HG03571 (cell line): ENCODE measurements around the gene SLC6A8.

Experiments used
- ATAC-seq: cut with Tn5 transposase; IDR thresholded peaks from one replicate; pipeline ENCODE4 v1.9.1; 2021; ENCODE audit not compliant: unreplicated experiment

SLC6A8 gene

DNA sequence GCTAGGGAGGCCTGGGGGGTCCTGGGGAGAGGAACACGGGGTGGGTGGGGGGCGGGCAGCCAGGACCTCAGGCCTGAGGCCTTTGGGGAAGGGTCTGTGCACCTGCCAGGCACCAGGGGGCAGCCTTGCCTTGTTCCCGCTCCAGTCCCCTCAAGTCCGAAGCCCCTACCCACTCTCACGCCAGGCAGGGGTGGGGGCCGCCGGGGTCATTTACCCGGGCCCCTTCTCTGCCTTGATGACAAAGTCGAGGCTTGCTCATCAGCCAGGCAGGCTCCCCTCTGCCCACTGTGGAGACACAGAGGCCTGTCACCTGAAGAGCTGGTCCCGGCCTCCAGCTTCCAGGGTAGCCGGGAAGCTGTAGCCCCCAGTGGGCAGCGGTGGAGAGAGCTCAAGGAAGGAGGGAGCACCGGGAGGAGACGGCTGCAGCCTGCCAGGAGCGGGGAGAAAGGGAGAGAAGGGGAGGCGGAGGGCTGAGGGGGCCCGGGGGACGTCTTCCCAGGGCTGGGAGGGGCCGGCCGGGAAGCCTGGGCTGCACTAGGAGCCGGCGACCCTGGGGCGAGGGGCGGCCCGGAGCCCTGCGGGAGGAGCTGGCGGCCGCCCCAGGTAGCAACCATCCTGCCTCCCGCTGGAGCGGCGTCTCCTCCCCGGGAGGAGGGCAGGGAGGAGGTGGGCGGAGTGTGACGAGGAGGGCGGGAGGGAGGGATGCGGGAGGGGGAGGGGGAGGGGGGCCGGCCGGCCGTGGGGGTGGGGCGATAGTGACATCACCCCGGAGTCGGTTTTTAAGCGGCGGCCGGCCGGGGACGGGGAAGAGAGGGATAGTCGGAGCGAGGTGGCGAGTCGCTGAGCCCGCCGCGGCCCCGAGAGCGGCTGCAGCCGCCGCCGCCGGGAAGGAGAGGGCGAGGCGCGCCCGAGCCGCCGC is at the start of gene SLC6A8:
Gene SLC6A8 (plus strand): TSS at position 806 of the 919 bp plus-strand sequence. CDS start 649 bp downstream, outside the sequence.
- no peak for ATAC-seq

DNA sequence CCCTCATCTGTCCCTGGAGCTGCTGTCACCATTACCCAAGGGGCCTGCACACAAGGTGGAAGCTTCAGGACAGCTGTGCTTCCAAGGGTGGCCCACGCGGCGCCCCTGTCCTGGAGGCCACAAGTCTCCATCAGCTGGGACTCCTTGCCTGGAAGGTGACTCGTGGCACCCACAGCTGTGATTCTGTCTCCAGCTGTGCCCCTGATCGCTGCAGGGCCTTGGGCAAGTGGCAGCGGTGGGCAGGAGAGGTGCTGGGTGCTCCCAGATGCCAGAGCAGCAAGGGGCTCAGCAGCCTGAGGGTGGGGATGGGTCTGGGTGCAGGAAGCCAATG is 49.7 kb upstream of the SLC6A8 start:
- ATAC-seq, result no peak

DNA sequence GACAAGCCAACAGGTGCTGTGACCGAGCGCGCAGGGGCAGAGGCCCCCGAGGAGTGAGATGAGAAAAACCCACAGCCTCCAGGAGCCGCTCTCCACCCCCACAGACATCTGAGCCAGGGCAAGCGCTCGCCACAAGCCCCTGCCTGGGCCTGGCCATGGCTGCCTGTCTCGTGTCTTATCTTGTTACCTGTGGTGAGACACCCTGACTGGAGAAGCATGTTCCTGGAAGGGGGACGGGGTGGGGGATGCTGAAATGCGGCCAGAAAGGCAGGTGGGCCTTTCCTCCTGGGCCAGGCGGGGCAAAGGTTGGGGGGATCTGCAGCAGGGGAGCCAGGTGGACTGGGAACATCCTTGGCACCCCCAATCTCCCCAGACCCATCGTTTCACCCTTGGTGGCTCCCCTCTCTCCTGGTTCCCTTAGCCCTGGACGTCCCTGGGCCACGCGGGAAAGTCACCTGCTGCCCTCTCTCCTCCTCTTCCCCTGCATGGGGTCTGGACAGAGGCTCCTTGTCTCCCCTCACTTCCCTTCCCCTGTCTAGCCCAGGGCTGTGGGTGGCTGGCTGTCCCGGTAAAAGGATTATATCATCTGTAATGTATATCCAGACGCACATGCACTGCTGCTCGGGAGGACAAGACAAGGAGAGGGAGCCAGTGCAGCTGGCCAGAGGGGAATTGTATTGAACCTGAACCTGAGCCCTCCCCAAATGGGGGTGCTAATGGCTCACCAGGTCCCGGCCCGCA is 49.1 kb upstream of the SLC6A8 start:
- no peak for ATAC-seq

DNA sequence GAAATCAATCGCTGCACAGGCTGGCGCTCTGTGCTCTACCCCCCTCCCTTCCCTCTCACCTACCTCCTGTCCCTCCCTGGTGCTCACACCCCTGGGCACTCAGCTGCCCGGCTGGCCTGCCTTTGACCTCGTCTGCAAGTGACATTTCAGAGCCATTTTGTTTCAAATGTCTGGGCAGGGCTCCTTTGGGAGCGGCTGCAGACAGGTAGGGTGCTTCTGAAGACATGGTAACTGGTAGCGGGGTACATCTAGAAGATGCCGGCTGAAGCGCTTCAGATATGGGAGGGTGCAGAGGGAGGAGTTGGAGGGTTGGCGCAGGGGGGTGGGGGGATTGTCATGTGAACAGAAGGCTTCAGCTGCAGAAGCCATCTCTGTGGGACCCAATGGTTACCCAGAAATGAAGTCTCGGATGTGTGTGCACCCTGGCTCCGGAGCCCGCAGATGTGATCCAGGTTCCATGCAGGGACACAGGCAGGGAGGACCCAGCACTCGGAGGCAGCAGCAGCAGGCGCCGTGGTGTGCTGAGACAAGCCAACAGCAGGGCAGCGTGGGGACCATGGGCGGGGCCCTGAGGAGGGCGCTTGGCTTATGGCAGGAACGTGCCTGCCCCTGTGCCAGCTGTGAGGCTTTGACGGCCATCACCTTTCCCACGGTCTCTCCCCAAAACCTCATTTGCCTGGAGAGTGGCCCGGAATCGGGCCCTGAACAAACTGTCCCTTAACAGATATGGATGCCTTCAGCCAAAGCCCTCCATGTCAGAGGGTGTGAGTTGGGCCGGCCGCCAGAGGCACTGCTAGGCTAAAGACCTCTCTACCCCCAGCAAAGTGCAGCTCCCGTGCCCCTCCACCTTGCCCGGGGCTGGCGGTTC is 48.3 kb upstream of the SLC6A8 start:
- no peak for ATAC-seq

DNA sequence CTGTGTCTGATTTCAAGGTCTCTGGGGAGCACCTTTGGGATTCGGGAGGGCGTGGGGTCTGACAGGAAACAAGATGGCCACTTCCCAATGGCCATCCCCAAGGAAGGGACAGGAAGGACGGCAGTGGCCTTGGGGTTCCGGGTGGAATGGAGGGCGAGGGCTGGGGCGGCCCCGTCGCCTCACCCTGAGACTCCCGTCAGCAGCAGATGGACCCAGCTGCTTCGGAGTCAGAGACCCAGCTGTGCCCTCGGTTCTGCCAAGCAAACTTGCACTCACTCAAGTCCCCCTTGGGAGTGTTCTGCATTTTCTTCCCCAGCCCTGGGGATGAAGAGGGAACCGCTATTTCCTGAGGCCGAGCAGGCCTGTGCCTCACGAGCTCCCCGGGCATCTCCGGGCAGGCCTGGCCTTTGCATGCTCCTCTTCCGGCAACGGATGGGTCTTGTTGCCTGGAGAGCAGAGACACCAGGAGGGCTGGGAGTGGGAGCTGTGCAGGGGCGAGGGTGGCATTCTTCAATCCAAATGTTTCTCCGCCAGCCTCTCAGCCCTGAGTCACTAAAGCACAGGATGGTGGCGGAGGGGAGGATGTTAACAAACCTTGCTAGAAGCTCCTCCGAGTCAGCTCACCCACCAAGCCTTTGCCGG is 47.6 kb upstream of the SLC6A8 start:
- no peak for ATAC-seq

DNA sequence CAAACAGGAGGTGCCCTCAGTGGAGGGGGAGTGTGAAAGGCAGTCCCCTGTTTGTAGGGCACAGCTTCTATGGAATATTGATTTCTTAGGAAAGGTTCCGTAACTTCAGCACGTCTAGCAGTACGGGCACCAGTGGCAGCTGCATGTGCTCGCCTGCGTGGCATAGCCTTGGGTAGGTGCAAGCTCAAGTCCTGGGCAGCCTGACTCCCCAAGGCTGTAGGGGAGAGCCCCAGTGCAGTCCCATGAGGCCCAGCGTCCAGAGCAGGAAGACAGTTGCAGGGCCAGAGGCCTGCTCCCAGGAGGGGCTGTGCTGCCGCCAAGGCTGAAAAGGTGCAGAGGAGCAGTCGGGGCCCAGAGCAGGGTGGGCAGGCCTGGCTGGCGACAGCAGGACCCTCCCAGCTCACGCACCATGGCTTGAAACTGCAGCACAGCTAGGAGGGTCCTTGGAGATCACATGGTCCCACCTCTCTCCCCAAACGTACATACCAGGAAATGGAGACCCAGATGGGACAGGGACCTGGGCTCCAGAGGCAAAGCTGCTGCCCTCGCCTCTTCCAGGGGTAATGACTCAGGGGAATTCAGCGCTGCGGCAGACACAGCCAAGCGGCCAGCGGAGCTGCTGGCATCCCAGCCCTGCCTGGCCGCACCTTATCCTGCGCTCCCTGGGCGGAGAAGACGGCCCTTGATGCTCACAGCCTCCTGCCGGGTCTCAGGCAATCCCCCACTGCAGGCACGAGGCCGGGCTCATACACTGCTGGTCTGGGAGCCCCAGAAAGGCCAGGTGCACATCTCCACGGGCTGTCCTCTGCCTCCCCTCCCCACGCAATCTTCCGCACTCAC is 46.8 kb upstream of the SLC6A8 start:
- ATAC-seq, result no peak

DNA sequence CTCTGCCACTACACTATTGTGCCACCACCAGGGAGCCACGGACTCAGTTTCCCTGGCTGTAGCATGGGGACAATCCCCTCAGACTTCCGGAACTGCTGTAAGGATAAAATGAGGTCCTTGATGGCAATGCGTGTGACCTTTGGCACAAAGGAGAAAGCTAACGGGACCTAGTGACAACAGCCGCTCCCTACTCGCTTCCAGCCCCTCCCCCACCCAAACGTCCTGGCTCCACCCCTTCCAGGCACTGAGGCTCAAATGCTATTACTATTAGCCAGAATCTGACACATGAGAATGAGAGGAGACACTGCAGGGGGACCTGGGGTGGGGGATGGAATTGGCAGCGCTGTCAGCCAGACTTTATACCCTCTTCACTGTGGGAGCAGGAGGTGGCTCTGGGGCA is 46.1 kb upstream of the SLC6A8 start:
- no peak for ATAC-seq

DNA sequence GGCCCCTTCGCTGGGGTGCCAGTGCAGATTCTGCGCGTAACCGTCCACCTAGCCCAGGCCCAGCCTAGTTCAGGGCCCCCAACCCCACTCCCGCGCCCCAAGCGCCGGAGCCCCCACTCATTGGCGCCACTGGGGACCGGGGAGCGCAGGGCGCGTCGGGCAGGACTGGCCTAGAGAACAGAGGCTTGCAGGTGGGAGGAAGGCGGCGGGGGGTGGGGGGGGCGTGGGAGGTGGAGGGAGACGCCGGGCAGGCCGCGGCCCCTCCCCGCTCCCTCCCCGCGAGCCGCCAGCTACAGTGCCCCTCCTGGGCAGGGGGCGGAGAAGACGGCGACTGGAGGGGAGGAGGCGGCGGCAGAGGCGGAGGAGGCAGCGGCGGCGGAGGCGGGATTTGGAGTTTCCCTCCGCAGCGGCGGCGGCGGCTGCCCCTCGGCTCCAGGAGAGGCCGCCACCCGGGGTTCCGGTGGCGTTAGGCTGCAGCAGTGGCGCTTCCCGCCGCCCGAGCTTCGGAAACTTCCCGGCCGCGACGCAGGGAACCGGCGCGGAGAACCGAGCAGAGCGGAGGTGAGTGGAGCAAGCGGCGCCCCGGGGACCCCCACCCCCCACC is 45.6 kb upstream of the SLC6A8 start:
- no peak for ATAC-seq

DNA sequence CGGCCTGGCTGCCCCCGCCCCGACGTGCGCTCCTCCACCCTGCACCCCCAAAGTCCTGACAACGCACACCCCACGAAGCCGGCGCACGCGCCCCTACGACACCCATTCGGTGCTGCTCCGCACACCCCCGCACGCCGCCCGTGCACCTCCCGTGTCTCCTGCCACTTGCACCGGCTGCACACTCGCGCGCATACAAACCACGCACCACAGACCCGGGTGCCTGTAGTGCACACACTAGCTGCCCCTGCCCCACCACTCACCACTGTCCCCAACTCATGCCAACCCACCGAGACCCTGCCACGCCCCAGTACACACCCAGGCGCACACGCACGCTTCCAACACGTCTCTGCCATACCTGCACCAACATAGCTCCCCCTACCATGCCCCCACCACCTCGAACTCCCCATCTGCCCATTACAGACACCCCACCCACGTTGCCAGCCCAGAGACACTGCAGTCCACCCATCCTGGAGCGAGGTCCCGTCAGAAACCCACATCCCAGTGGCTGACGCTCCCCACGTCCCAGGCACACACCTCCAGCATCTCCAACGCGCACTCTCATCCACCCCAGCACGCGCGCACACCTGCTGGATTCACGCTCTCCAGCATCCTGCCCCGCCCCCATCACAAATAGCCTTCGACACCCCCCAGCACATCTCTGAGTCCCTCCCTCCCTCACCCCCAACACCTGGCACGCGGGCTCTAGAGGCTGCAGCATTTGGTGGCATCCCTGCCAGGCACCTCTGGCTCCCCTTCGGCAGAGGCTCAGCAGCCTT is 44.9 kb upstream of the SLC6A8 start:
- ATAC-seq, result no peak

DNA sequence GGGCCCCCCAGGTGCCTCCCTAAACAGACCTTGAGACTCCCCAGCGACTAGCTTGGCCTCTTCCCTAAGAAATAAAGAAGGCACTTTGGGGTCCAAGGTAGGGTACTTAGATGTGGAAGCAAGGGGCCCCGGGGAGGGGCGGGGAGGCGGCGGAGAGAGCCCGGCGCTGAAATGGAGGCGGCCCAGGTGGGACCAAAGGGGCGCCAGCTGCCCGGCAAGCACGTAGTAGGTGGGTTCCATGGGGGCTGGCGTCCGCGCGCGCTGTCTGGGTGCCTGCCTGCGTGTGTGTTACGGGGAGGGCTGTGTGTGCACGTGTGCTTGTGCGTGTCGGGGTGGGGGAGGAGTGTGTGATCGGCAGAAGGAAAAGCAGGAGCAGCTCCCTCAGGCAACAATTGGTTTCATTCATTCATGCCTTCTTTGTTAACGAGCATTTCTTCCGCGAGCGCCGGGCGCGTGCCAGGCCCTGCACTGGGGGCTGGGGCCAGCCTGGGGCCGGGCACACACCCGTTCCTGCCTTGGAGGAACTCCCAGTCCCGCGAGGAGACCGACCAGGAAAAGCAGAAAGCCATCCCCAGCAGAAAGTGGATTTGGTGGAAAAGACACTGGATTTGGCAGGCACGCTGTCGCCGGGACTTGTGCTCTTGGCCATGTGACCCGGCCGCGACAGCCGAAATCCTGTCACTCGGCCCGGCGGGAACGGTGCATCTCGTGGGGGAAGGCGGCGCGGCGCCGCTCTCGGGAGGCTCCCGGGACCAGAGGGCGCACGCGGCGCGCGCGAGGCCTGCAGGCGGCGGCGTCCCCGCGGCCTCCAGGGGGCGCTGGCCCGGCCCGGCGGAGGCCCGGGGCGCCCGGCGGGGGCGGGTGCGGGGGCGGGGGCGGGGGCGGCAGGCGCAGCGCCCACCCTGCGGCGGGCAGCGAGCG is 44.0 kb upstream of the SLC6A8 start:
- no peak for ATAC-seq

DNA sequence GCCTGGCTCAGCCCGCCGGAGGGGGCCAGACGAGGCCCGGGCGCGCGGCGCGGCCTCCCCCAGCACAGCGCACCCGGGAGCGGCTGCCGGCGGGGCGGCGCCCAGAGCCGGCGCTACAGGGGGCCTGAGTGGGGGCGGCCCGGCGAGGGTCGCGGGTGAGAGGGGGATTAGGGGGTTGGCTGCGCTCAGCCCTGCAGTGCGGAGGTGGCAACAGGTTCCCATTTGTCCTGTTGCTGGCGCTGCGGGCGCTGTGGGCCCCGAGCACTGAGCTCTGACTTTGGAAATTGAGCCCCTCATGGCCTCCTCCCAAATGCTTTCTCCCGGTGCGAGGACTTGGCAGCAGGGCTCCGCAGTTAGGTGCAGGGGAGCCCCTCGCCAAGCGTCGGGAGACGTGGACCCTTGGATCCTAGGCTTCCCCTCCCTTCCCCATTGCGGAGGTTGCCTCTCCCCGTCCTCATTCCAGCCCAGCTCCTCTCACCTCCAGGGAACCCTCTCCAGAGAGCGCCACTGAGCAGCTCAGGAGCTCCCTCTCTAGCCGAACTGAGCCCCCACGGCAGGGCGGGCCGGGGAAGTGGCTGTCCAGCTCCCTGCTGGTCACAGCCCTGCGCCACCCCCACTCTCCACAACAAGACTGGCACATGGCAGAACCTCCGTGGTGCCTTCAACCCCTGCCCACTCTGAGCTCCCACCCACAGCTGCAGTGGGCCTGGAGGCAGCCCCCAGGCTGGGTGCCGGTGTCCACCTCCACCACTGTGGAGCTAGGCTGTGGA is 43.2 kb upstream of the SLC6A8 start:
- ATAC-seq, result no peak

DNA sequence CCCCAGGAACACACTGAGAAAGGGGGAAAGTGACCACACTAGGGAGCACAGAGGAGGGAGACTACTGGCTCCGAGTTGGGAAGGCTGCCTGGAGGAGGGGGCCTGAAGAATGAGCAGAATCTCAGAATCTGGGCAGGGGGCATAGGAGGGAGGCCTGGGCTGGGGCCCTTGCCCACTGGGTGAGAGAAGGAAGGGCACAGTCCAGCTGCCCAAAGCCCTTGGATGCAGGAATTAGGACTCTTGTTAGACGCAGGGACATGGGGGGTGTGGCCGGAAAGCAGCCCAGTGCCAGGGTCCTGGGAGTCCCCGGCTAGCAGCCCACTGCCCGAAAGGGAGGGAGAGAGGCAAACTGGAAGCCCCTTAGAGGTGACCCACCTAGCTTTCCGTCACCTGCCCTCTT is 42.6 kb upstream of the SLC6A8 start:
- no peak for ATAC-seq

DNA sequence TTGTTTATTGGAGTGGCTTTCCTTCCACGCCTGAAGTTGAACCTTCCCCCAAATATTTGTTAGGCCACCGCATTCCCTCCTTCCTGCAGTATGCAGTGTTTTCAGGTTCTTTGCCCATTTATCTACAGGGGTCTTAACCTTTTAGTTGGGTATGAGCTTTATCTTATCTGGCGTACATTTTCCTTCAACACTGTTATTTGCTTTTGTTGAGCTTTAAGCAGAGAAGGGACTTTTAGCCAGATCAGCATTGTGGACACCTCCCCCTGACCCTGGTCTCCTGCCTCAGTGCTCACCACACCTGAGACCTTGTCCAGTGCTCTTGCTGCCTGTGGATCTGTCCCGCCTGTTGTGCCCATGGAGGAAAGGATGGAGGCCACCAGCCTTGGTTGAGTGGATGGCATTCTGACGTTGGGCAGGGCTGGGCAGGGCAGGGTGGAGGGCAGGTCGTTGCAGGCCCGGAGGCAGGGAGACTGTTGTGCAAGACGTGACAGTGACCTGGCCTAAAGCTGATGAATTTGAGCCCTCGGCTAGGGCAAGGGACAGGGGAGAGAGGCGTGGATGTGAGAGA is 41.7 kb upstream of the SLC6A8 start:
- no peak for ATAC-seq

DNA sequence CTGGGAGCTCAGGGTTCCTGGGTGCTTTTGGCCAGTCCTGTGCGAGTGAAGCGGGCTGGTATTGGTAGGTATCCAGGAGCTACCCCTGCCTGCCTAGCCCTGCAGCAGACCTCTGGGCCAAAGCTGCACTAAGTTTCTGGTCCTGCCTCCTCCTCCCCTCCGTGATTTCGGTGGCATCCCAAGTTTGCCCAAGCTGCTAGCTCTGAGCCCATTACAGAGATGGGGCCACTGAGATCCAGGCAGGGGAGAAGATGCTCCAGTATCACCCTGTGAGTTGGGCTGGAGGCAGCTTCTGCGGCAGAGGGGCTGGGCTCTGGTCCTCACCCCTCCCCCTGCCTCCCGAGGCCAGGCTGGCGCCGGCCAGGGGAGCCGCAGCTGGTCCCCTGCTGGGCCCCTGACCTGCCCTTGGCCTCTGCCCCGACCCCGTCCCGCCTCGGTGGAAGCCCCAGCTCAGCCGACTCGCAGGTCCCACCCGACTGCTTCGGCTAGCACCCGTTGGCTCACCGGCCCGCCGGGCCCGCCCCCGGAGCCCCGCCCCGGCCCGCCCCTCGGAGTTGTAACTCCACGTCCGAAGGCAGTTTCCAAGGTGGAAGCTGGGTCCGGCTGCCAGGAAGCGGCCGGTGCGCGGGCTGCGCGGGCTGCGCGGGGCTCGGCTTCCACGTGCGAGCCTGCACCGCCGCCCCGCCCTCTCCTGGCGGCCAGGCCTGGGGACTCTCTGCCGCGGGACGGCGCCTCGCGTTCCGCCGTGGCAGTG is 40.9 kb upstream of the SLC6A8 start, which contains the start of gene DUSP9:
Gene DUSP9 (plus strand): TSS at position 584 of the 754 bp plus-strand sequence. CDS start 751 bp downstream, outside the sequence.
- ATAC-seq, result no peak

DNA sequence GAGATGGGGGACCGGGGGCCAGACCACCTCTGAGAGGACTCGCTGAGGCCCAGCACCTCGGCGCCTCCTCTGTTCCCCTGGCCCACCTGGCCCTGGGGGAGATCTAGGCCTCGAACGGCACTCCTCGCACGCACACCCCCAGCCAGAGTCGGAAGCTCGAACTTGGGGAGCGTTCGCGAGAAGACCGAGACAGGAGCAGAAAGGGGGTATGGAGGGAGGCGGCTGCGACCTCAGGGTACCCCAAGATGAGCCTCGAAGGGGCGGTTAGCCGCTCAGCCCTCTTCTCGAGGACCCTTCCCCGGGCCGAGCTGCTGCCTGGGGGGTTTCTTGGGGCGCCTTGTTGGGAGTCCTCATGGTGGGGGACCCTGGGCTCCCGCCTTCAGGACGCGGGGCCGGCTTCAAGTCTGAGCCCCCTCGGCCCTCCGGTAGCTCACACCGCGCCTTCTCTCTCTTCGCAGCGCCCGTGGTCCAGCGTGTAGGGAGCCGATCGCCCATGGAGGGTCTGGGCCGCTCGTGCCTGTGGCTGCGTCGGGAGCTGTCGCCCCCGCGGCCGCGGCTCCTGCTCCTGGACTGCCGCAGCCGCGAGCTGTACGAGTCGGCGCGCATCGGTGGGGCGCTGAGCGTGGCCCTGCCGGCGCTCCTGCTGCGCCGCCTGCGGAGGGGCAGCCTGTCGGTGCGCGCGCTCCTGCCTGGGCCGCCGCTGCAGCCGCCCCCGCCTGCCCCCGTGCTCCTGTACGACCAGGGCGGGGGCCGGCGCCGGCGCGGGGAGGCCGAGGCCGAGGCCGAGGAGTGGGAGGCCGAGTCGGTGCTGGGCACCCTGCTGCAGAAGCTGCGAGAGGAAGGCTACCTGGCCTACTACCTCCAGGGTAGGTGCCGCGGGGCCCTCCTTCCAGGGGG is 40.0 kb upstream of the SLC6A8 start:
- ATAC-seq, result no peak
